ENCODE results near the gene GPC6.

DNA sequence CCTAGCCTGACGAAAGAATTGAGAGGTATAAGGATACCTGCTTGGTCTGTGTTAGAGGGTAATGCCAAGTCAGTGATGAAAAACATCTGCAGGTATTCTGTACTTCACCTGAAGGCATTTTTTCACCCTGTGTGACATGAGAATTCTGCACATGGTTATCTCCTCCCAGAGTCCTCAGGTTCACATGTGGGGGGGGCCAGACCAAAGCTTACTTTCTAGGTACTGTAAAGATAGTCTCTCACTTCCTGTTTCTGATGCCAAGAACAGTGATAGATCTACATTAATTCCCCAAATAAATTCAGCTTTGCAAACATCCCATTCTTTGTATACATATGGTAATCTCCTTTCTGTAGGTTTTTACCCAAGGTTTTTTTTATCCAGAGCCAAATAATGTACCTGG, 53.4 kb downstream of the GPC6 start:
- TF ChIP-seq, protein P1, sequence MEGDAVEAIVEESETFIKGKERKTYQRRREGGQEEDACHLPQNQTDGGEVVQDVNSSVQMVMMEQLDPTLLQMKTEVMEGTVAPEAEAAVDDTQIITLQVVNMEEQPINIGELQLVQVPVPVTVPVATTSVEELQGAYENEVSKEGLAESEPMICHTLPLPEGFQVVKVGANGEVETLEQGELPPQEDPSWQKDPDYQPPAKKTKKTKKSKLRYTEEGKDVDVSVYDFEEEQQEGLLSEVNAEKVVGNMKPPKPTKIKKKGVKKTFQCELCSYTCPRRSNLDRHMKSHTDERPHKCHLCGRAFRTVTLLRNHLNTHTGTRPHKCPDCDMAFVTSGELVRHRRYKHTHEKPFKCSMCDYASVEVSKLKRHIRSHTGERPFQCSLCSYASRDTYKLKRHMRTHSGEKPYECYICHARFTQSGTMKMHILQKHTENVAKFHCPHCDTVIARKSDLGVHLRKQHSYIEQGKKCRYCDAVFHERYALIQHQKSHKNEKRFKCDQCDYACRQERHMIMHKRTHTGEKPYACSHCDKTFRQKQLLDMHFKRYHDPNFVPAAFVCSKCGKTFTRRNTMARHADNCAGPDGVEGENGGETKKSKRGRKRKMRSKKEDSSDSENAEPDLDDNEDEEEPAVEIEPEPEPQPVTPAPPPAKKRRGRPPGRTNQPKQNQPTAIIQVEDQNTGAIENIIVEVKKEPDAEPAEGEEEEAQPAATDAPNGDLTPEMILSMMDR (IDR thresholded peaks at IDR 0.05) = no peak
- TF ChIP-seq POLR2A (IDR thresholded peaks at IDR 0.05) = no peak

All from uterus (tissue), 2 donors.